Measurements from ENCODE around the gene METAP2. TPM values are rescaled to one million over a fixed set of nuclear protein-coding genes. Genes with fewer than 3 reads are reported as not detected.
"Not testable (repeated sequence)": the region's sequence is repeated elsewhere in the genome, so short reads cannot be mapped to it uniquely, and the experiment has no call there.

Gene METAP2
- total RNA-seq, 4 donors from 2014 or later = 58.8 to 83.0 (median 62.4) TPM

DNA sequence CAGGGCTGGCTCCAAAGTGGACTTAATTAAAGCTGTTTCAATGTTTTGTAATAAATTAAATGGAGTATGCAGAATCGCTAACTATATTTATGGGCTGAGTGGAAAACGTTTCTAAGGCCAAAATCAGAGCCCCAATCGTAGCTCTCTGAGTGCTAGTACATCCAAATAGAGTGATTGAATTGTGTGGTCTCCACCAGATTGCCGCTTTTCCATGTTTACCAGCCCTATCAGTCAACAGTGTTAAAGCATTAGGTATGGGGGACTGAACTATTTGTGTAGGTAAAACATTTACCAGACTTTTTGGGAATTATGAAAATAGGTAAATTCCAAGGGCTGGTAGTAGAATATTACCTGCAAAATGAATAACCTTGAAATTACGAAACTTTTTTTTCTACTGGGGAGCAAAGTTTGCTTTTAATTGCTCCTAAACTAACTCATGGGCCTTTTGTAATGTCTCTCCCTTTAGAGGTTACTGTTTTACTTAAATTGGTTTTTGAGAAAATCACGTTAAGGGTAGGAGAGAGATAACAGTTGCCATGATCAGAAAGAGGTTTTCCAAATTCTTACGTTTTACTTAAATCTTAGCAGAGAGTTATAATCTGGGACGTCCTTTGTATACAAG, 28.0 kb upstream of the METAP2 start:
- Histone ChIP-seq H3K9me3 (no peaks in the 10 kb centered on the region), H3K27ac (no peak overlapping the region), H3K4me3 (peak overlapping the region in 1 of 4 donors; percentile 6), H3K4me1 (no peaks in the 10 kb centered on the region), H3K36me3 (no peaks in the 10 kb centered on the region), H3K27me3 (no peaks in the 10 kb centered on the region)
- ATAC-seq = no peak
- no peak for TF ChIP-seq POLR2A (IDR thresholded peaks at IDR 0.05)
- TF ChIP-seq, protein P1, sequence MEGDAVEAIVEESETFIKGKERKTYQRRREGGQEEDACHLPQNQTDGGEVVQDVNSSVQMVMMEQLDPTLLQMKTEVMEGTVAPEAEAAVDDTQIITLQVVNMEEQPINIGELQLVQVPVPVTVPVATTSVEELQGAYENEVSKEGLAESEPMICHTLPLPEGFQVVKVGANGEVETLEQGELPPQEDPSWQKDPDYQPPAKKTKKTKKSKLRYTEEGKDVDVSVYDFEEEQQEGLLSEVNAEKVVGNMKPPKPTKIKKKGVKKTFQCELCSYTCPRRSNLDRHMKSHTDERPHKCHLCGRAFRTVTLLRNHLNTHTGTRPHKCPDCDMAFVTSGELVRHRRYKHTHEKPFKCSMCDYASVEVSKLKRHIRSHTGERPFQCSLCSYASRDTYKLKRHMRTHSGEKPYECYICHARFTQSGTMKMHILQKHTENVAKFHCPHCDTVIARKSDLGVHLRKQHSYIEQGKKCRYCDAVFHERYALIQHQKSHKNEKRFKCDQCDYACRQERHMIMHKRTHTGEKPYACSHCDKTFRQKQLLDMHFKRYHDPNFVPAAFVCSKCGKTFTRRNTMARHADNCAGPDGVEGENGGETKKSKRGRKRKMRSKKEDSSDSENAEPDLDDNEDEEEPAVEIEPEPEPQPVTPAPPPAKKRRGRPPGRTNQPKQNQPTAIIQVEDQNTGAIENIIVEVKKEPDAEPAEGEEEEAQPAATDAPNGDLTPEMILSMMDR (IDR thresholded peaks at IDR 0.05 in 4 of 5, conservative IDR thresholded peaks at IDR 0.05 in 1 of 5) = no peak
- in situ Hi-C loops (cut with MboI; ENCODE audit: low sequenced_read_pairs in 4 of 4) (no loop called here), intact Hi-C loops (cut with DNase I; ENCODE audit: low total_unique reads) (no loop called here)
- DNase-seq = no peak

DNA sequence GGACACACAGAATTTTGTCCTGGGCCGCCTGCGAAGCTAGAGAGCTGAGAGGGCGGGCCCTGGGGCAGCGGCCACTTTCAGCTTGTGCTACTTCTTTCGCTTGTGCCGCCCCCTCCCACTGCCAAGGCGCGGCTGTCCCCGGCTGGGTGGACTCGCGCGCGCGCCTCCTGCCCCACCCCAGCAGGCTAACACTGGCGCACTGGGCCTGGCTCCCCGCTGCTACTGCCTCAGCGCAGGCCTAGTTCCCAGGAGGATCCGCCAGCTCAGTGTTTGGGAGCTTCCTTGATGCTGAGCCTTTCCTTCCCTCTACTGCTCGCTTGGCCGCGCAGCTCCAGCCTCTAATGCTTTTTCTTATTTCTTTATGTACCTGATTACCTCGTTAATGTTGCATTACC, 27.4 kb upstream of the METAP2 start:
- intact Hi-C loops (cut with DNase I; ENCODE audit: low total_unique reads) = no loop called here
- ATAC-seq (no peak), DNase-seq (no peak)
- H3K27ac ChIP-seq = no peak overlapping the region
- H3K27me3 ChIP-seq = no peaks in the 10 kb centered on the region
- no peaks in the 10 kb centered on the region for H3K9me3 ChIP-seq
- no peak for TF ChIP-seq POLR2A (IDR thresholded peaks at IDR 0.05)
- TF ChIP-seq, protein P1 (IDR thresholded peaks at IDR 0.05 in 4 of 5, conservative IDR thresholded peaks at IDR 0.05 in 1 of 5) = no peak
- H3K36me3 ChIP-seq = no peaks in the 10 kb centered on the region
- H3K4me1 ChIP-seq = no peaks in the 10 kb centered on the region
- peak overlapping the region in 1 of 4 donors; percentile 6 for H3K4me3 ChIP-seq
- in situ Hi-C loops (cut with MboI; ENCODE audit: low sequenced_read_pairs in 4 of 4) = no loop called here

DNA sequence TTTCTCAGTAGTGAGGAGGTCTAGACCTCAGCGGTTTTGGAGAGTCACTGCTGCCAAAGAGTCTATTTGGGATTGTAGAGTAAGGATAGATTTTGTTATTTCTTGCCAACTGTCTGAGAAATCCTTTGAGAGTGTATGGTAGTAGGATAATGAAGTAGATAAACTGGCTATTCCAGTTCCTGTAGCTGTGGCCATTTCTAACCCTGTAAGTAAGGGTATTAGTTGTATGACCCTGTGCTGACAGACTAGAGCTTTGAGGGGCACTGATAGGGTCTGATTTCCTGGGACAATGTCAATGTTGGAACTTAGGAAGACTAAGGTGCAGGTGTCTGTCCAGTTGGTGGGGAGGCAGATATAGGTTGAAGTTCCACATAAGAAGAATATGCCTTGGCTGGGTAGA, 24.3 kb upstream of the METAP2 start:
- H3K36me3 ChIP-seq; ATAC-seq; H3K4me1 ChIP-seq; intact Hi-C loops (cut with DNase I; ENCODE audit: low total_unique reads); H3K9me3 ChIP-seq; DNase-seq; in situ Hi-C loops (cut with MboI; ENCODE audit: low sequenced_read_pairs in 4 of 4); H3K4me3 ChIP-seq; H3K27ac ChIP-seq; H3K27me3 ChIP-seq: not testable (repeated sequence)

DNA sequence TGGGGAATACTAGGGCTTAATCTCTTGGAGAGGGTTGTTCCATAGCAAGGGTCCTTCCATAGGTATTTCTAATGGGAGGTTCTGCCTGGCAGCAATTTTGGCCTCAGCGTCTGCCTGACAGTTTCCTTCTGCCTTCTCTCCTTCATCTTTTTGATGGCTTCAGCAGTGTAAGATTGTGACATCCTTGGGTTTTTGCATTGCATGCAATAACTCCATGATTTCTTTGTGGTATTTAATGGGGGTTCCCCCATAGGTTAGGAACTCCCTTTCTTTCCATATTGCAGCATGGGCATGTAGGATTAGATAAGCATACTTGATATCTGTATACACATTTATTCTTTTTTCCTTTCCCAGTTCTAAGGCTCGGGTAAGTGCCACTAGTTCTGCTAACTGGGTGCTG, 21.5 kb upstream of the METAP2 start:
- H3K9me3 ChIP-seq; in situ Hi-C loops (cut with MboI; ENCODE audit: low sequenced_read_pairs in 4 of 4); H3K27me3 ChIP-seq: not testable (repeated sequence)

DNA sequence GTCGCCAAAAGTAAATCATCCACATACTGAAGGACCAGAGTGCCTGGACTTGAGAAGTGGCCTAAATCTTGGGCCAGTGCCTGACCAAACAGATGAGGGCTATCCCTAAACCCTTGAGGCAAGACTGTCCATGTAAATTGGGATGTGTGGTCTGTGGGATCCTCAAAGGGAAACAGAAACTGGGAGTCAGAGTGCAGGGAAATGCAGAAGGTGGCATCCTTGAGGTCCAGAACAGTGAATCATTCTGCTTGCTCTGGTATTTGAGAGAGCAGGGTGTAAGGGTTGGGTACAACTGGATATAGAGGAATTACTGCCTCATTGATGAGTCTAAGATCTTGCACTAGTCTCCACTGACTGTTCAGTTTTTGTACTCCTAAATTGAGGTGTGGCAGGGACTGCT, 20.1 kb upstream of the METAP2 start:
- ATAC-seq; DNase-seq; H3K36me3 ChIP-seq; in situ Hi-C loops (cut with MboI; ENCODE audit: low sequenced_read_pairs in 4 of 4); H3K27ac ChIP-seq; H3K4me3 ChIP-seq; H3K4me1 ChIP-seq; H3K9me3 ChIP-seq; H3K27me3 ChIP-seq; intact Hi-C loops (cut with DNase I; ENCODE audit: low total_unique reads): not testable (repeated sequence)

More for the DNA sequence above, 21.5 kb upstream of the METAP2 start:
- H3K36me3 ChIP-seq; ATAC-seq; H3K4me3 ChIP-seq; H3K27ac ChIP-seq; DNase-seq; intact Hi-C loops (cut with DNase I; ENCODE audit: low total_unique reads); H3K4me1 ChIP-seq: not testable (repeated sequence)

DNA sequence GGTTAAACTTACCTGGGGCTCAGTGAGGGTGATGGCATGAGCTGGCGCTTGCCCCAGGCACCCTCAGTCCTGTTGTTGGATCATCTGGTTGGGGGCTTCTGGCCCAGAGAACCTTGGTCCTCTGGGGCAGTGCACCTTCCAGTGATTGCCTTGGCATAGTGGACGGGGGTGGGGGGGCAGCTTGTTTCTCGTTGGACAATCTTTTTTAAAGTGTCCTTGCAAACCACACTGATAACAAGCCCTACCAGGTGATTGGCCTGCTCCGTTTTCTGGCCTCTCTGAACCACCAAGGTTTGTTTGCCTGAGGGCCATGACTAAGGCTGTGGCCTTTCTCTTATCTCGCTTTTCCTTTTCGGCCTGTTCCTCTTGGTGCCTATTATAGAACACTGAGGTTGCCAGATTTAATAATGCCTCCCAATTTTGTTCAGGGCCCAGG, 19.2 kb upstream of the METAP2 start:
- intact Hi-C loops (cut with DNase I; ENCODE audit: low total_unique reads); H3K27ac ChIP-seq; H3K27me3 ChIP-seq; DNase-seq; H3K9me3 ChIP-seq; H3K4me1 ChIP-seq; H3K4me3 ChIP-seq; in situ Hi-C loops (cut with MboI; ENCODE audit: low sequenced_read_pairs in 4 of 4); ATAC-seq; H3K36me3 ChIP-seq: not testable (repeated sequence)

DNA sequence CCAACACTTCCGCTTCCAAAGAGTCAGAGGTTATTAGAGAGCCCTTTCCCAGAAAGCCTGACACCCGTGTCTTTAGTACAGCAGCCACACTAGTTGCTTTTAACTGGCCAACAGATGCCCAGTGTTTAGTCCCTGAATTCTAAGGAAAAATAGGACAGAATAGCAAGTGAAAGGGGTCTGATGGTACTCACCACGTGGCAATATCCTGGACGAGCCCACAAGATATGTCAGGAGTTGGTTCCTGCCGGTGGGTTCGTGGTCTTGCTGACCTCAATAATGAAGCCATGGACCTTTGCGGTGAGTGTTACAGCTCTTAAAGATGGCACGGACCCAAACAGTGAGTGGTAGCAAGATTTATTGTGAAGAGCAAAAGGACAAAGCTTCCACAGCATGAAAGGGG, 16.3 kb upstream of the METAP2 start:
- H3K4me1 ChIP-seq; H3K36me3 ChIP-seq; H3K9me3 ChIP-seq; H3K27ac ChIP-seq; ATAC-seq; H3K4me3 ChIP-seq; DNase-seq; H3K27me3 ChIP-seq; in situ Hi-C loops (cut with MboI; ENCODE audit: low sequenced_read_pairs in 4 of 4); intact Hi-C loops (cut with DNase I; ENCODE audit: low total_unique reads): not testable (repeated sequence)
